Nephron progenitor cell (in vitro differentiated cells): ENCODE results near the gene KIF26B.
A peak's percentile ranks its signal among the peaks of the same experiment; 100 is the strongest.

ENCODE experiments used
- DNase-seq: peaks from one replicate; pipeline ENCODE4 v3.0.0; 2021
- H3K27ac Mint-ChIP-seq: 2 replicates; pipeline ENCODE4 v1.8.0; 2021; ENCODE audit warnings: mild to moderate bottlenecking, moderate library complexity, mixed read lengths
- H3K27me3 Mint-ChIP-seq: 2 replicates; pipeline ENCODE4 v1.8.0; 2021; ENCODE audit warnings: mild to moderate bottlenecking, low read depth, mixed read lengths; ENCODE audit not compliant: poor library complexity
- H3K36me3 Mint-ChIP-seq: 2 replicates; pipeline ENCODE4 v1.8.0; 2021; ENCODE audit warnings: low read depth, mixed read lengths
- H3K4me1 Mint-ChIP-seq: 2 replicates; pipeline ENCODE4 v1.8.0; 2021; ENCODE audit warnings: mixed read lengths
- H3K4me3 Mint-ChIP-seq: 2 replicates; pipeline ENCODE4 v1.8.0; 2021; ENCODE audit warnings: mild to moderate bottlenecking, moderate library complexity, mixed read lengths
- H3K9me3 Mint-ChIP-seq: 2 replicates; pipeline ENCODE4 v1.8.0; 2021; ENCODE audit warnings: mild to moderate bottlenecking, moderate library complexity, mixed read lengths
- TF ChIP-seq, protein P1 (sequence below): fragments of 200-600 bp; sonication (generic); IDR thresholded peaks from 2 replicates; pipeline ENCODE4 v1.5.0; 2021; ENCODE audit warnings: antibody characterized with exemption

Gene KIF26B

DNA sequence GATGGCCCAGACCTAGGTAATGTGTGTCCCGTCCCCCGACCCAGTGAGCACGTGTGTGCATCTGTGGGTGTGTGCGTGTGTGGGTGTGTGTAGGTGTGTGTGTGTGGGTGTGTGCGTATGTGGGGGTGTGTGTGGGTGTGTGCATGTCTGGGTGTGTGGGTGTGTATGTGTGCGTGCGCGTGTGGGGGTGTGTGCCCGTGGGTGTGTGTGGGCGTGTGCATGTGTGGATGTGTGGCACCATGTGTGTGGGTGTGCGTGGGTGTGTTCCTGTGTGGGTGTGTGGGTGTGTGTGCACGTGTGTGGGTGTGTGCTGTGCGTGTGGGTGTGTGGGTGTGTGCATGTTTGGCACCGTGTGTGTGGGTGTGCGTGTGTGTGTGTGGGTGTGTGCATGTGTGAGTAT is 309.5 kb downstream of the KIF26B start:
- Mint-ChIP-seq H3K9me3 (no peaks in the 10 kb centered on the region), H3K36me3 (peaks cover 19% of the 10 kb centered on the region), H3K4me3 (peak overlapping the region; percentile 14), H3K27ac (no peak overlapping the region), H3K27me3 (peaks cover 9% of the 10 kb centered on the region), H3K4me1 (peaks cover 65% of the 10 kb centered on the region)
- no peak for DNase-seq
- TF ChIP-seq, protein P1, sequence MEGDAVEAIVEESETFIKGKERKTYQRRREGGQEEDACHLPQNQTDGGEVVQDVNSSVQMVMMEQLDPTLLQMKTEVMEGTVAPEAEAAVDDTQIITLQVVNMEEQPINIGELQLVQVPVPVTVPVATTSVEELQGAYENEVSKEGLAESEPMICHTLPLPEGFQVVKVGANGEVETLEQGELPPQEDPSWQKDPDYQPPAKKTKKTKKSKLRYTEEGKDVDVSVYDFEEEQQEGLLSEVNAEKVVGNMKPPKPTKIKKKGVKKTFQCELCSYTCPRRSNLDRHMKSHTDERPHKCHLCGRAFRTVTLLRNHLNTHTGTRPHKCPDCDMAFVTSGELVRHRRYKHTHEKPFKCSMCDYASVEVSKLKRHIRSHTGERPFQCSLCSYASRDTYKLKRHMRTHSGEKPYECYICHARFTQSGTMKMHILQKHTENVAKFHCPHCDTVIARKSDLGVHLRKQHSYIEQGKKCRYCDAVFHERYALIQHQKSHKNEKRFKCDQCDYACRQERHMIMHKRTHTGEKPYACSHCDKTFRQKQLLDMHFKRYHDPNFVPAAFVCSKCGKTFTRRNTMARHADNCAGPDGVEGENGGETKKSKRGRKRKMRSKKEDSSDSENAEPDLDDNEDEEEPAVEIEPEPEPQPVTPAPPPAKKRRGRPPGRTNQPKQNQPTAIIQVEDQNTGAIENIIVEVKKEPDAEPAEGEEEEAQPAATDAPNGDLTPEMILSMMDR, result no peak

DNA sequence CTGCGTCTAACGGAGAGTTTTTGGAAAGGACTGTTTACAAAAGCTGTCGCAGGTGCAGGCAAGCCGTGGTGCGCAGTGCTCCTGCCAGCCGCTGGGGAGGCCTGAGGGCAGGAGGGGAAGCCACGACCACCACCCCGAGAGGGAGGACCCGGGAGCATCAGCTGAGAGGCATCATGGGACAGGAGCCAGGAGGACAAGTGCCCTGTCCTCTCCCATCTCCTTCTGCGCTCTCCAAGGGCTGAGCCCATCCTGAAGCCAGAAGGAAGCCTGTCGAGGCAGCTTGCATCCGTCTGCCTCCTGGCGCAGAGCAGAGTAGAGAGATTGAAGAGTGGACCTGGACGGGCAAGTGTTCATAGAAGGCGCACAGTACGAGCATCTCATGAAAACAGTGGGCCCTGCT is 310.9 kb downstream of the KIF26B start:
- Mint-ChIP-seq H3K4me3 (no peak overlapping the region), H3K4me1 (peaks cover 72% of the 10 kb centered on the region), H3K27ac (peak overlapping the region; percentile 96), H3K27me3 (peaks cover 9% of the 10 kb centered on the region), H3K9me3 (peaks cover 5% of the 10 kb centered on the region), H3K36me3 (peaks cover 28% of the 10 kb centered on the region)
- TF ChIP-seq, protein P1, result no peak
- DNase-seq, result no peak

DNA sequence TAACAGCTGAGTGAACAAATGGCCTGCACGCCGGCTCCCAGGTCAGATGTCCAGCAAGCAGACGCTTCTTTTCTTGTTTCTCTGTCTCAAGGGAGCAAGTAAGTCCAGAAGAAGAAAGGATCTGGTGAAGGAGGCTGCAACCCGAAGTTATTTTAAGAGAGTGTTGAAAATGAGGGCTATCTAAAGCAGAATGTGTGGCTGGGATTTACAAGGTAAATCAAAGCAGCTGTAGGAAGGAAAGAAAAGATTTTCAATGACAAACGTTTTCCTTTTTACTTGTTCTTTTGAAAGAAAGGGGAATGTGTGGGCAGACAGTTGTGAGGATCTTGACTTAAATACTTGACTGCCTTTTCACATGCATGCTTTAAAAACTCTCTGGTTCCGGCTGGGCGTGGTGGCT is 311.5 kb downstream of the KIF26B start:
- no peak for DNase-seq
- H3K27me3 Mint-ChIP-seq, result peaks cover 9% of the 10 kb centered on the region
- H3K36me3 Mint-ChIP-seq, result peaks cover 31% of the 10 kb centered on the region
- H3K9me3 Mint-ChIP-seq, result peaks cover 5% of the 10 kb centered on the region
- H3K4me3 Mint-ChIP-seq, result peak overlapping the region; percentile 12
- TF ChIP-seq, protein P1, result no peak
- peaks cover 74% of the 10 kb centered on the region for H3K4me1 Mint-ChIP-seq
- H3K27ac Mint-ChIP-seq, result peak overlapping the region; percentile 96

DNA sequence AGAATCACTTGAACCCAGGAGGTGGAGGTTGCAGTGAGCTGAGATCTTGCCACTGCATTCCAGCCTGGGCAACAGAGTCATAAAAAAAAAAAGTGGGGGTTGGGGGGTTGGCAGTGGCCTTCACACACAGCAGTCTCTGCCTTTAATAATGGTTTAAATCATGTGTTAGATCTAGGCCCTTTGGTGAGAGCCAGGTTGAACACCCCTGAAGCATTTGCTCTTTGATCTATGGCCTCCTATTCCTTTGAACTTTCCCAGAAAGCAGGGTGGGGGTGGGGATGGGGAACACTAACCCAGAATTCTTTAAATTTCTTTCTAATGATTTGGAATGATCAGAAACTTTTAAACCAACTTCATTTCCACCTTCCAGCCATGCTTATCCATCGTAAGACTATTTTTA is 313.0 kb downstream of the KIF26B start:
- Mint-ChIP-seq H3K9me3 (peaks cover 5% of the 10 kb centered on the region), H3K4me1 (peaks cover 70% of the 10 kb centered on the region), H3K27me3 (peaks cover 5% of the 10 kb centered on the region), H3K36me3 (peaks cover 29% of the 10 kb centered on the region), H3K4me3 (peak overlapping the region; percentile 12), H3K27ac (peak overlapping the region; percentile 88)
- no peak for DNase-seq
- TF ChIP-seq, protein P1, result no peak

DNA sequence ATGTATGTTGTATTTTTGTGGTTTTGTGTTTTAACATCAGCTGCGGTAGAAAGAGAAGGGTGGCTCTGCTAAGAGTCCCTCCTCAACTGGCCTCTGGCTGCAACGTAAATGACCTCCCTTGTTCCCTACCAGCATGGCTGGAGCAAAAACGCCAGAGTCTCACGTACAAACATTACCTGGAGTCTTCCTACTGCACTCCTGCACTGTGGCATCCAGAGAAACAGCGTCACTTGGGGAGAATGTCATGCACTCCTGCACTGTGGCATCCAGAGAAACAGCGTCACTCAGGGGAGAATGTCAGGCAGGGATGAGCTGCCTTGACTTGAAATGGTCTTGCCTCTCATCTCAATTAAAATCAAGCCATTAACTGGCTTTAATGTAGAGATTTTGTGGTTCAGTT is 314.2 kb downstream of the KIF26B start:
- TF ChIP-seq, protein P1, result no peak
- H3K9me3 Mint-ChIP-seq, result peaks cover 5% of the 10 kb centered on the region
- H3K4me3 Mint-ChIP-seq, result no peak overlapping the region
- peaks cover 60% of the 10 kb centered on the region for H3K4me1 Mint-ChIP-seq
- H3K36me3 Mint-ChIP-seq, result peaks cover 22% of the 10 kb centered on the region
- H3K27ac Mint-ChIP-seq, result peak overlapping the region; percentile 78
- no peak for DNase-seq
- H3K27me3 Mint-ChIP-seq, result peaks cover 2% of the 10 kb centered on the region

DNA sequence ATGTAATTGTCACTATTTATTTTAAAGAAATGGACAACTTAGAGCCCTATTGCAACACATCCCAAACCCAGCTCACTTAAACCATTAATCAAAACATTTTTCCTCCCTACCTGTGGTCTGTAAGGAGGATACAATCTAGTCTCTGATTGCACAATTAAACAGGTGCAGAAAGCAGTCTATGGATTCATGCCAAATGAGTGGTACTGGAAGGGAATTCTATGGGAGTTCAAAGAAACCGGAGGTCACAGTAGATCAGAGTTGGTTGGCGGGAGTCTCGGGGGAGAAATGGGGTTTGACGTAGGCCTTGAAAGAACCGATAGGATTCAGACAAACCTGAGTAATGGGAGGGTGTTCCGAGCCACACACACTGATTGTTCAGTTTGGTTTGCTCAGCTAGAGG is 314.9 kb downstream of the KIF26B start:
- Mint-ChIP-seq H3K9me3 (peaks cover 8% of the 10 kb centered on the region), H3K4me1 (peaks cover 56% of the 10 kb centered on the region), H3K27ac (peak overlapping the region; percentile 4), H3K4me3 (no peak overlapping the region), H3K36me3 (peaks cover 19% of the 10 kb centered on the region), H3K27me3 (no peaks in the 10 kb centered on the region)
- no peak for DNase-seq
- TF ChIP-seq, protein P1, result no peak
